Adrenal gland (tissue), 12 donors: ENCODE data around the gene PTGS2. TPM values are rescaled to one million over a fixed set of nuclear protein-coding genes. Genes with fewer than 3 reads are reported as not detected.
"Not testable (repeated sequence)": the region's sequence is repeated elsewhere in the genome, so short reads cannot be mapped to it uniquely, and the experiment has no call there.

ENCODE experiments used
- DNase-seq, 7 donors: peaks; one replicate each; pipeline ENCODE4 v3.0.0-alpha.2; 2019 to 2020
- H3K27ac ChIP-seq, 5 donors: fragments of 200-600 bp; sonication (generic) in 4 of 5; 1 replicate in 3 of 5; 2 replicates in 2 of 5; pipeline versions ENCODE4 v1.5.1 to v1.8.0; 2016 to 2020; ENCODE audit warnings: mild to moderate bottlenecking in 1 of 5
- H3K27me3 ChIP-seq: fragments of 200-600 bp; 2 replicates; pipeline ENCODE4 v1.8.0; 2021
- H3K36me3 ChIP-seq, 2 donors: fragments of 200-600 bp; replicated peaks in 1 of 2; 1 replicate in 1 of 2; 2 replicates in 1 of 2; pipeline versions ENCODE4 v1.5.1 to v1.8.0; 2018 to 2022
- H3K4me1 ChIP-seq, 2 donors: fragments of 200-600 bp; replicated peaks in 1 of 2; 1 replicate in 1 of 2; 2 replicates in 1 of 2; pipeline versions ENCODE4 v1.5.1 to v1.8.0; 2018 to 2021
- H3K4me3 ChIP-seq, 4 donors: fragments of 200-600 bp; sonication (generic) in 3 of 4; one replicate each; pipeline ENCODE4 v1.5.1; 2016 to 2018
- H3K9me3 ChIP-seq, 3 donors: fragments of 200-600 bp; sonication (generic) in 1 of 3; replicated peaks in 1 of 3; 1 replicate in 2 of 3; 2 replicates in 1 of 3; pipeline versions ENCODE4 v1.5.1 to v1.8.0; 2016 to 2021
- POLR2A ChIP-seq, 2 donors: fragments of 450-650 bp; IDR thresholded peaks; one replicate each; pipeline ENCODE4 v1.6.1; 2017; ENCODE audit warnings: antibody characterized with exemption in 2 of 2, mild to moderate bottlenecking in 2 of 2, moderate library complexity in 1 of 2
- WGBS, 4 donors: extraction: QIAGEN DNeasy Blood & Tissue Kit in 2 of 4; methylation state at CpG; one replicate each; pipeline versions ENCODE4 v1.1.5 to v1.1.7; 2013 to 2017; 5-methylcytosine and 5-hydroxymethylcytosine counted together
- intact Hi-C, 2 donors: fragments of 100-400 bp; cut with DNase I; formaldehyde crosslinking; loops; one replicate each; pipeline versions ENCODE4 v1.14.1 to v1.15.0; 2022 to 2023
- polyA plus RNA-seq, 3 donors: library from polyadenylated mRNA; stranded (reverse); fragments of 200-250 nt in 2 of 3; fragments of 350-450 nt in 1 of 3; fragmentation: Illumina TruSeq in 1 of 3; extraction: RNeasy Lipid Tissue Mini Kit (QIAGEN cat#74804) in 1 of 3; gene quantifications; one replicate each; pipeline ENCODE4 v1.2.3, GENCODE V29; 2013 to 2014
- total RNA-seq, 9 donors: library from RNA; depleted of rRNA in 4 of 9; stranded (reverse); fragments of >200 nt in 4 of 9; fragments of 120-200 nt in 1 of 9; fragmentation: NEBNext Ultra II Directional in 1 of 9; extraction: Animal tissue kit (Norgen Biotek cat#: 25700) in 1 of 9; gene quantifications; one replicate each; pipeline versions ENCODE4 v1.1.0 to v1.2.4, GENCODE V29; 2013 to 2023
- TF ChIP-seq, protein P1 (sequence below), 6 experiments: fragments of 450-650 bp in 4 of 6; fragments of 200-600 bp in 2 of 6; sonication (generic) in 1 of 6; IDR thresholded peaks; 1 replicate in 5 of 6; 2 replicates in 1 of 6; pipeline versions ENCODE4 v1.5.1 to v1.8.0; 2016 to 2021; ENCODE audit warnings: antibody characterized with exemption in 6 of 6, mild to moderate bottlenecking in 2 of 6, moderate library complexity in 1 of 6
- donor health status: healthy with polysubstance abuse.
- donor health status: Bipolar disorder and iron deficiency.
- donor health status: DM: yes; HTN: yes; CAD: no.
- donor health status: DM: no; HTN: no; CAD: no.
- donor health status: DM: no; HTN: no; CAD: no.
- donor health status: DM: yes; HTN: yes; CAD: no.

Gene PTGS2
- total and polyA plus RNA-seq, 12 donors = 0.77 to 21.5 (median 3.0) TPM

DNA sequence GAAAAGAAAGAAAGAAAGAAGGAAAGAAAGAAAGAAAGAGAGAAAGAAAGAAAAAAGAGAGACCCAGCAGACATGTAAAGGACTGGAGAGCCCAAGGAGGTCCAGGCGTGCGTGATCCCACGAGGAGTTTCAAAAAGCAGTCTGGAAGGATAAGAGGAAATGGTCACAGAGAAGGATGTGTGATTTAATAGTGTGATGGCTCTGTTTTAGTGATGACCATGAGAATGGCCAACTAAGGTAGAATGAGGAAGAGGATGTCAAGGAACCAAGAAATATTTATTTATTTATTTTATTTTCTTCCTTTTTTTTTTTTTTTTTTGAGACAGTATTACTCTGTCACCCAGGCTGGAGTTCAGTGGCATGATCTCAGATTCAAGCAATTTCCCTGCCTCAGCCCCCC is 25.5 kb downstream of the PTGS2 start:
- DNase-seq = no peak
- no peak for TF ChIP-seq POLR2A (IDR thresholded peaks at IDR 0.05)
- TF ChIP-seq, protein P1, sequence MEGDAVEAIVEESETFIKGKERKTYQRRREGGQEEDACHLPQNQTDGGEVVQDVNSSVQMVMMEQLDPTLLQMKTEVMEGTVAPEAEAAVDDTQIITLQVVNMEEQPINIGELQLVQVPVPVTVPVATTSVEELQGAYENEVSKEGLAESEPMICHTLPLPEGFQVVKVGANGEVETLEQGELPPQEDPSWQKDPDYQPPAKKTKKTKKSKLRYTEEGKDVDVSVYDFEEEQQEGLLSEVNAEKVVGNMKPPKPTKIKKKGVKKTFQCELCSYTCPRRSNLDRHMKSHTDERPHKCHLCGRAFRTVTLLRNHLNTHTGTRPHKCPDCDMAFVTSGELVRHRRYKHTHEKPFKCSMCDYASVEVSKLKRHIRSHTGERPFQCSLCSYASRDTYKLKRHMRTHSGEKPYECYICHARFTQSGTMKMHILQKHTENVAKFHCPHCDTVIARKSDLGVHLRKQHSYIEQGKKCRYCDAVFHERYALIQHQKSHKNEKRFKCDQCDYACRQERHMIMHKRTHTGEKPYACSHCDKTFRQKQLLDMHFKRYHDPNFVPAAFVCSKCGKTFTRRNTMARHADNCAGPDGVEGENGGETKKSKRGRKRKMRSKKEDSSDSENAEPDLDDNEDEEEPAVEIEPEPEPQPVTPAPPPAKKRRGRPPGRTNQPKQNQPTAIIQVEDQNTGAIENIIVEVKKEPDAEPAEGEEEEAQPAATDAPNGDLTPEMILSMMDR (IDR thresholded peaks at IDR 0.05) = no peak
- Histone ChIP-seq H3K4me3 (no peak overlapping the region), H3K27me3 (no peaks in the 10 kb centered on the region), H3K27ac (no peak overlapping the region), H3K4me1 (no peaks in the 10 kb centered on the region), H3K36me3 (no peaks in the 10 kb centered on the region), H3K9me3 (no peaks in the 10 kb centered on the region)
- intact Hi-C loops = no loop called here
- WGBS, 4 donors = 77 to 85% (median 81%) methylated on average over 3 of the region's 3 CpGs

DNA sequence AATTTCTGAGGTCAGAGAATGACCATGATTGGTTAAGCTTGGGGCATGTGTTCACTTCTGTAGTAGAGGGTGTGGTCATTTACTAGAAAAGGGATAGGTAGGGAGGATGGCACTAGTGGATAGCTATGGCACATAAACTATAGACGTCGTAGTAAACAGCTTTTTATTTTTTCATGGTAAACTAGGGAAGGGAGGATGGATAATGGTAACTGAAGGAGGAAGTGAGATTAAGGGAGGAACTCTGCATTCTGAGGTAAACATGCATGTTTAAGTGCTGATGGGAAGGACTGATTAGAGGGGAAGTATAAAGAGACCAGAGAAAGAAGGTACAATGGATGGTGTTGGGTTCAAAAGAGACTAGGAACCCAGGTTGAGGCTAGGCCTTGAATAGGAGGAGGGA is 26.9 kb downstream of the PTGS2 start:
- no peaks in the 10 kb centered on the region for H3K4me1 ChIP-seq
- intact Hi-C loops = no loop called here
- H3K27me3 ChIP-seq = no peaks in the 10 kb centered on the region
- TF ChIP-seq, protein P1 (IDR thresholded peaks at IDR 0.05) = no peak
- TF ChIP-seq POLR2A (IDR thresholded peaks at IDR 0.05) = no peak
- WGBS, 4 donors = 58 to 77% (median 75%) methylated on average over 2 of the region's 2 CpGs
- DNase-seq = no peak
- no peak overlapping the region for H3K4me3 ChIP-seq
- H3K9me3 ChIP-seq = no peaks in the 10 kb centered on the region
- no peaks in the 10 kb centered on the region for H3K36me3 ChIP-seq
- no peak overlapping the region for H3K27ac ChIP-seq

DNA sequence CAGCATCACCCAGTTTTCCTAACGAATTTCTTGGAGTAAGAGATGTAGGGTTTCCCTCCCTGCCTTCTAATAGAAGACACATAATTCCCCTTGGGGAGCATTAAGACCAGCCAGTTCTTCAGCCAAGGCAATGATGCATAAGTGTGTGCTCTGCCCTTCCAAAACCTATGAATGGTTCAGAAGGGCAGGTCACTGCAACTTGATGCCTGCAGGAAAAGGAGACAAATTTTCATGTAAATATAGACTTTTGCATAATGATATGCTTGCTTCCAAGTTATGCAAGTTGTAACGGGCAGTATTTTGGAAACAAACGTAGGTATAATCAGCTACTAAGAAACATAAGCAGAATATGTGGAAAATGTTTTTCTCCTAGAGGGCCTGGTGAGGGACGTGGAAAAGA is 31.6 kb downstream of the PTGS2 start:
- Histone ChIP-seq H3K27me3 (no peaks in the 10 kb centered on the region), H3K9me3 (no peaks in the 10 kb centered on the region), H3K4me1 (no peaks in the 10 kb centered on the region), H3K36me3 (no peaks in the 10 kb centered on the region), H3K4me3 (no peak overlapping the region), H3K27ac (no peak overlapping the region)
- intact Hi-C loops = no loop called here
- WGBS, 4 donors = 50 to 61% (median 56%) methylated on average over 4 of the region's 4 CpGs
- DNase-seq = no peak
- TF ChIP-seq, protein P1 (IDR thresholded peaks at IDR 0.05) = no peak
- no peak for TF ChIP-seq POLR2A (IDR thresholded peaks at IDR 0.05)

DNA sequence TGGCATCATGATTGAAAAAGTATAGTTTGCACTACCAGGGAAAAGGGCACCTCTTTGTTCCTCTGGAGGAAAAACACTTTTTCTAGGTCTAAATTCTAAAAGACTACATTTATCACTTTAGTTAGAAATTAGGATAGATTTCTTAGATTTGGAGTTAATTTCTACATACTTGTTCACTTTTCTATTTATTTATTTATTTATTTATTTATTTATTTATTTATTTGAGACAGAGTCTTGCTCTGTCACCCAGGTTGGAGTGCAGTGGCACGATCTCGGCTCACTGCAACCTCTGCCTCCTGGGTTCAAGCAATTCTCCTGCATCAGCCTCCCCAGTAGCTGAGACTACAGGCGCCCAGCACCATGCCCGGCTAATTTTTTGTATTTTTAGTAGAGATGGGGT is 32.2 kb downstream of the PTGS2 start:
- H3K9me3 ChIP-seq, H3K36me3 ChIP-seq, intact Hi-C loops, DNase-seq, H3K27ac ChIP-seq, H3K27me3 ChIP-seq, H3K4me1 ChIP-seq, H3K4me3 ChIP-seq: not testable (repeated sequence)
- 90 to 93% (median 92%) methylated on average over 4 of the region's 4 CpGs for WGBS, 4 donors

DNA sequence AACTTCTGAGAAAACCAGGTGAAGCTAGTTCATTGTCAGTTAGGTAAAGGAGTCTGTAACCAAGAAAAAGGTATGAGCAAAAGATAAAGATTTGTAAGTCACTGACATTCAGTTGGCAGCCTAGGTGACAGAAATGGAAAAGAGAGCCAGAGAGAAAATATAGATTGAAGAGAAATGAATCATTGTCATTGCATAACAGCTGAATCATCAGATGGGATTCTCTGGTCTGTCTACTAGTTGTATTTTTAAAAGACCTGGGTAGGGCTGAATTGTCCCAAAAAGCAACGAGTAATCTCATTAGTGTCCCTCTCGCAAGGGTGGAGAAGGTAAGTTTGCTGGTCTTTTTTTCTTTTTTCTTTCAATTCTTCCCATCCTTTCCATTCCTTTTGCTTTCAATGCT is 36.6 kb downstream of the PTGS2 start:
- intact Hi-C loops = no loop called here
- Histone ChIP-seq H3K4me1 (no peaks in the 10 kb centered on the region), H3K36me3 (no peaks in the 10 kb centered on the region), H3K27ac (no peak overlapping the region), H3K4me3 (no peak overlapping the region), H3K27me3 (no peaks in the 10 kb centered on the region), H3K9me3 (no peaks in the 10 kb centered on the region)
- no peak for DNase-seq
- 74 to 83% (median 77%) methylated on average over 2 of the region's 2 CpGs for WGBS, 4 donors
- TF ChIP-seq, protein P1 (IDR thresholded peaks at IDR 0.05) = no peak
- no peak for TF ChIP-seq POLR2A (IDR thresholded peaks at IDR 0.05)

DNA sequence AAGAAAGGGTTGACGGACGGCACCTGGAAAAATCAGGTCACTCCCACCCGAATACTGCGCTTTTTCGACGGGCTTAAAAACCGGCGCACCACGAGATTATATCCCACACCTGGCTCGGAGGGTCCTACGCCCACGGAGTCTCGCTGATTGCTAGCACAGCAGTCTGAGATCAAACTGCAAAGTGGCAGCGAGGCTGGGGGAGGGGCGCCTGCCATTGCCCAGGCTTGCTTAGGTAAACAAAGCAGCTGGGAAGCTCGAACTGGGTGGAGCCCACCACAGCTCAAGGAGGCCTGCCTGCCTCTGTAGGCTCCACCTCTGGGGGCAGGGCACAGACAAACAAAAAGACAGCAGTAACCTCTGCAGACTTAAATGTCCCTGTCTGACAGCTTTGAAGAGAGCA is 42.7 kb downstream of the PTGS2 start:
- H3K27ac ChIP-seq, H3K27me3 ChIP-seq, DNase-seq, H3K9me3 ChIP-seq, H3K4me3 ChIP-seq, H3K36me3 ChIP-seq, intact Hi-C loops, H3K4me1 ChIP-seq: not testable (repeated sequence)
- WGBS, 4 donors = 63 to 88% (median 76%) methylated on average over 5 to 13 of the region's 16 CpGs
